Prostate gland (tissue), 1 donor: Measurements from ENCODE around the gene NXPE3.

ENCODE experiments used
- POLR2A ChIP-seq: fragments of 450-650 bp; IDR thresholded peaks from one replicate; pipeline ENCODE4 v1.6.1; 2016; ENCODE audit warnings: antibody characterized with exemption, mild to moderate bottlenecking
- POLR2AphosphoS5 ChIP-seq: sonication (generic); formaldehyde crosslinking; IDR thresholded peaks from one replicate; pipeline ENCODE4 v1.6.1; 2017; ENCODE audit warnings: antibody characterized with exemption

DNA sequence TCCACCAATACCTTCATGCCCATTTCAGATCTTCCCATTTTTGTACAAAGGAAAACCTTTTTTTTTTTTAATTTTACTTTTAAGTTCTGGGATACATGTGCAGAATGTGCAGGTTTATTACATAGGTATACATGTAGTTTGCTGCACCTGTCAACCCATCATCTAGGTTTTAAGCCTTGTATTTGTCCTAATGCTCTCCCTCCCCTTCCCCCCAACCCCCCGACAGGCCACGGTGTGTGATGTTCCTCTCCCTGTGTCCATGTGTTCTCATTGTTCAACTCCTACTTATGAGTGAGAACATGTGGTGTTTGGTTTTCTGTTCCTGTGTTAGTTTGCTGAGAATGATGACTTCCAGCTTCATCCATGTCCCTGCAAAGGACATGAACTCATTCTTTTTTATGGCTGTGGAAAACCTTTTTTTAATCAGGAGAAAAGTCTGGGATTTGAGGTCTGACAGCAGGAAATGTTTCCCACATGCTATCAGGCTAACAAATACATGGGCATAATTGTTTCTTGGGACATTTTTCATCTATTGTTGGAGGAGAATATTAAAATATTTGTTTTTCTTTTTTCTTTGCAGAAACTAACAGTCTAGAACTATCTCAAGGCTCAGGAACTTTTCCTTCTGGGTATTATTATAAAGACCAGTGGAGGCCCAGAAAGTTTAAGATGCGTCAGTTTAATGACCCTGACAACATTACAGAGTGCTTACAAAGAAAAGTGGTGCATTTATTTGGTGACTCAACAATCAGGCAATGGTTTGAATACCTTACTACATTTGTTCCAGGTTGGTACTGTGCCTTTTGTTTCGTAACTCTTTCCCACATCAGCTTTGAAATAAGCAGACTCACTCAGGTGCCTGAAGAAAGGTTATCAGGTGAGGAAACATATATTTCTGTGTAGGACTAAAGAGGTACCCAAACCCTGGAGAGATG is 37.5 kb downstream of the NXPE3 start:
- TF ChIP-seq POLR2AphosphoS5, result no peak
- no peak for TF ChIP-seq POLR2A
